Stimulated activated CD8-positive, alpha-beta memory T cell treated with anti-CD3 and anti-CD28 coated beads, Interleukin-15, amount 100 ng/mL, for 4 hours (primary cell): Measurements from ENCODE around the gene MAGED4B.
"Not testable (repeated sequence)": the region's sequence is repeated elsewhere in the genome, so short reads cannot be mapped to it uniquely, and the experiment has no call there.

ENCODE experiments used
- DNase-seq, 2 donors: peaks; one replicate each; pipeline ENCODE4 v3.0.0-alpha.2; 2020; ENCODE audit warnings: low read depth in 2 of 2

Gene MAGED4B

DNA sequence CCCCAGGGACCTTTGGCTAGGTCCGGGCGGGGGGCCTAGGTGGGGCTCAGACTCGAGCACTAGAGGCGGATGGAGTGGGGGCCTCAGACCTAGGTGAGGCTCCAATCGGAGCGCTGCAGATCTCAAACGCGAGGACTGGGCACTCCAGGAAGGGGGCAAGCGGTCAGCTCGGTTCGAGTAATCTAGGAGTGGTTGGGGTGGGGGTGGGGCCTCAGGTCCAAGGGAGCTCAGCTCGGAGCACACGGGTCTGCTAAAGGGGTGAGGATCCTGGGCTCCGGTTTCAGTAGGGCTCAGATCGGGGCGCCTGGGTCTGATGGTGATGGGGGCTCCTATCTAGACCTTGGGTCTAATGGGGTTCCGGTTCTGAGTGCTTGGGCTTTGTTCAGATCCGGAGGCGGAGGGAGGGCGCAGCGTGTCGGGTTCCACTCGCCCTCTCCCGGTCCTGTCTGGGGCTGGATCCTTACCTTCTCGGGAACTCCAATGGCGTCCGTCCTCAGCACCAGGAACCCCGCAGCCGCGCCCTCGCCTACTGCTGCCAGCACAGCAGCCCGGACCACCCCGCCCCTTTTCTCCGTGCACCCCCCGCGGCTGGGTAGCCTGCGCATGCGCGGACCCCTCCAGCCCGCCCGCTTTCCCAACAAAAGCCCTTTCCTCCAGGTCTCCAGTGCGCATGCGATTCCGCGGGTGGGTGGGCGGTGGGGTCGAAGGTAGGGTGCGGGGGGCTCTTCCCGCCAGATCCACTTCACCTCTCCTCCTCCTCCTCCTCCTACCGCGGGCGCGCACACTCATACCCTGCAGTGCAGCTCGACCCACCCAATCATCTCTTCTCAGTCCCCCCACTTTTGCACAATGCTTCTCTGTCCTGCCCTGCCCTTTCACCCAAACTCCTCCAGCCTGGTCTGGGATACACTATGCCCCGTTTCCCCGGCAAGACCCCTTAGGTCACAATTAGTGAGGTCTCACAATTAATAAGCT lies at the start of gene MAGED4B:
Gene MAGED4B, minus strand, starts transcription at position 518 of the 975 bp plus-strand sequence. CDS start 1,011 bp downstream, outside the sequence.
- DNase-seq: not testable (repeated sequence)

- no peak for DNase-seq
Measured at GRCh38 chrX:52118262-52118661, 49.3 kb upstream of the MAGED4B start.

GRCh38 chrX:52082578-52082977 lies 13.6 kb upstream of the MAGED4B start:
- no peak for DNase-seq

- DNase-seq: no peak
Measured at GRCh38 chrX:52078131-52078530, 9.1 kb upstream of the MAGED4B start.

DNA sequence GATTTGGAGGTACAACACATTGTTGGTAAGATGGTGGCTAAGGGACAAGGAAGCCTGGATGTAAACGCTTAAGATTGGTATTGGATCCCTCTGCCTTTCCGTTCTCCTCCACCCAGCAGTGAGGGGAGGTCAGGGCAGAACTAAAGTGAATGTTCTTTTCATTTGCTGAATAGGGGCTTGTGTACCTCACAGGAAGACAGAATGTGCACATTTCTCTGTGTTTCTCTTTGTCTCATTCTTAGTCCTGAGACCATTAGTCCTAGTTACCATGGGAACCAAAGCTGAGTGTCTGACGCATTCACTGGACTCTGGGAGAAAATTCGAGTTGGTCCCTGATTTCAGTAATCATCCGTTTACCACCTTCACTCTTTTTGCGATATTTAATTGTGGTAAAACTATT lies 26.7 kb downstream of the MAGED4B start:
- DNase-seq: not testable (repeated sequence)

DNA sequence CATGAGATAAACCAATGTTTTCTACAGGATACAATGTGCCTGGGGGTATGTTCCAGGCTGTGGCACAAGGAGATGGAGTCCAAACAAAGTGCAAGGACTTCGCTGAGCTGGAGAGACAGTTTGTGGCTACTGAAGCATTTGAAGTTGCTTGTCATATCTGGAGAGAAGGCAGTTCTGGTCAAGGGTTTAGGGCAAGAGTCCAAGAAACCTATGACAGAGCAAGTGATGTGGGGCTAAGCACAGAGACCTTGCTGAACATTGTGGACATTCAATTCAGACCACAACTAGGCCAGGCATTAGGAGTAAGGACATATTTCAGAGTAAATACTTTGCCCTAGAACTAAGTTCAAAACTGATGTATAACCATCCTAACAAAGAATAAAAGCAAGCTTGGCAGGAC lies 34.8 kb downstream of the MAGED4B start:
- no peak for DNase-seq

- no peak for DNase-seq
Measured at GRCh38 chrX:52031371-52031770, 37.6 kb downstream of the MAGED4B start.

- DNase-seq: no peak
Measured at GRCh38 chrX:52015794-52016193, 53.2 kb downstream of the MAGED4B start.
